HG03432 (cell line): Measurements from ENCODE around the gene RHOBTB3.
"Not testable (repeated sequence)": the region's sequence is repeated elsewhere in the genome, so short reads cannot be mapped to it uniquely, and the experiment has no call there.

Experiments used
- ATAC-seq: cut with Tn5 transposase; IDR thresholded peaks from one replicate; pipeline ENCODE4 v1.9.1; 2021; ENCODE audit warnings: mild to moderate bottlenecking, moderate library complexity; ENCODE audit not compliant: unreplicated experiment

The RHOBTB3 gene

DNA sequence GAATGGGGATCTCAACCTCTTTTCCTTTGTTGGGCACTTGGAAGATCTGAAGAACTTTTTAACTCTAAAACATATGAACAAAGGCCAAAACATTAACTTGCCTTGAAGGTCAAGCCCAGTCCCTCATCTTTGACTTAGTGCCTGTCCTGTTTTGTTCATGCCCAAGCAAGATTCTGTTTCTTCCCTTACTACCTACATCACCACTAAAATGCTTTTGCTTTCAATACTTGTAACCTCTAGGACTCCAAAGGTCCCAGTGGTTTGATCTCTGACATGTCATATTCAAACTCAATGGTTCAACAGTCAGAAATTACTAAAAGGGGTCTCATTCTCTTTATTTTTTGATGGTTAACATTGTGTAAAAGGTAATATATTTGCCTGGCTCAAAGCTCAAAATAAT is 67.4 kb downstream of the RHOBTB3 start:
- ATAC-seq: no peak

DNA sequence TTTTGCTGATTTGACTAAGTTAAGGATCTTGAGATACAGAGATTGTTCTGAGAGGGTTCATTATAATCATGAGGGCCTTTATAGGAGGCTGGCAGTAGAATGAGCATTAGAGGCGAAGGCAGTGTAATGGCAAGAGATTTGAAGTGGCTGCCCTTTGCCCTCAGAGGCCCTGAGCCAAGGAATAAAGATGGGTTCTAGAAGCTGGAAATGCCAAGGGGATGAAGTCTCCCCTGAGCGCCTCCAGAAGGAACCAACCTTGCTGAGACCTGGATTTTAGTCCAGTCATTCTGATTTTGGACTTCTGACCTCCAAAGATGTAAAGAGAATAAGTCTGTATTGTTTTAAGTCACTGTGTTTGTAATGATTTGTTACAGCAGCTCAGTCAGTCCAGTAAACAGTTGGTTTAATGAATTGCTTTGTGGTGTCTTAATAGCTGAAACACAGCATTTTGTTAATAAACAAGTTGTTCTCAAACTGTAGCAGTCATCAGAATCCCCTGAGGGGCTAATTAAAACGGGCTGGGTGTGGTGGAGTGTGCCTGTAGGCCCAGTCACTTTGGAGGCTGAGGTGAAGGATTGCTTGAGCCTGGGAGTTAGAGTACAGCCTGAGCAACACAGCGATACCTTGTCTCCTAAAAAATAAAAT is 68.2 kb downstream of the RHOBTB3 start:
- ATAC-seq: no peak

DNA sequence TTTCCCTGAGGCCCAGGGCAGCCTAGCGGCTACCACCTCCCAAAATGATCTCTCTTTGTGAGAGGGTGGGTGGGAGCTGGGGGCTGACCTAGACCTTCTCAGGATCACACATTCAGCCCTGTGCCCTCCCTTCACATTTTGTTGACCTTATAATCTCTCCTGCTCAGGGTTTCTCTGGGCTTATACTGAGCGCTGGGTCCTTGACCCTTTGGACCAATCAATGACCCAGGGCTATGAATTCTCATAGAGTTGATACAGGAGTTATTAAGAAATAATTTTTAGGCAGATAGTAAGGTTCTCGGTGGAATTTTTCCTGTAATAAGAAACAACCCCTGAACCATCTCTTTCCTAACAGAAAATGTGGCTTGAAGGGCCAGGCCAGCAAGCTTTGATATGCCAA is 69.4 kb downstream of the RHOBTB3 start:
- no peak for ATAC-seq

DNA sequence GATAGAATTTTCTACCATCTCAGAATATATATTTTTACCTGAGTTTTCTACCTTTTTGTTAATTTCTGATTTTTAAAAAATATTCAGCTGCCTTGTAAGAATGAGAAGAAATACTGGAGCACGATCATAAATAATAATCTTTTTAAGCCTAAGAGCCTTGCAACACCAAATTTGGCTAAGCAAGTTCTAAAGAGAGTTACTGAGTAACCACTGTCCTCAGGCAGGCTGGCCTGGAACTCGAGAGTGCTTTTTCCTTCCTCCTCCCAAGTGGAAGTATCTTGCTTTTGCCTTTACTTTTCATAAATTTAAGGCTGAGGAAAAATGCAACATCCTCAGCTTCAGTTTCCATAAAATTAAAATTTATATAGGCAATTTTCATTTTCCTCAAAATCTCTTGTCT is 70.4 kb downstream of the RHOBTB3 start:
- no peak for ATAC-seq

DNA sequence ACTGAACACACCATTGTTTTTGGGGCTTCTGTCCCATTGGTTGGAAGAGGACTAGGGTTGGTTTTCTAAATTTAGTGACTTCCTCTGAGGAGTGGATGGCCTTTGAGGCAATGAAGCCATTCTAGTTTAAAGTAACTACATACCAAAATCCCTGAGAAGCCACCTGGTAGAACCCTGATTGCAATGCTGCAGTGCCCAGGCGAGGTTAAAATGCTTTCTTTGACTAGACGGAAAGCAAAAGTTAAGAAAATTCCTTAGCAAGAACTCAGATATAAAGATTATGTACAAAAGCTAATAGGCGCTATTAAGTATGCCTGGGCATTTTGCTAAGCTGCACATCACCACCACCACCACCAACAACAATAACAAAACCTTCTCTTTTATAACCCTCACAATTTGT is 70.8 kb downstream of the RHOBTB3 start:
- no peak for ATAC-seq

DNA sequence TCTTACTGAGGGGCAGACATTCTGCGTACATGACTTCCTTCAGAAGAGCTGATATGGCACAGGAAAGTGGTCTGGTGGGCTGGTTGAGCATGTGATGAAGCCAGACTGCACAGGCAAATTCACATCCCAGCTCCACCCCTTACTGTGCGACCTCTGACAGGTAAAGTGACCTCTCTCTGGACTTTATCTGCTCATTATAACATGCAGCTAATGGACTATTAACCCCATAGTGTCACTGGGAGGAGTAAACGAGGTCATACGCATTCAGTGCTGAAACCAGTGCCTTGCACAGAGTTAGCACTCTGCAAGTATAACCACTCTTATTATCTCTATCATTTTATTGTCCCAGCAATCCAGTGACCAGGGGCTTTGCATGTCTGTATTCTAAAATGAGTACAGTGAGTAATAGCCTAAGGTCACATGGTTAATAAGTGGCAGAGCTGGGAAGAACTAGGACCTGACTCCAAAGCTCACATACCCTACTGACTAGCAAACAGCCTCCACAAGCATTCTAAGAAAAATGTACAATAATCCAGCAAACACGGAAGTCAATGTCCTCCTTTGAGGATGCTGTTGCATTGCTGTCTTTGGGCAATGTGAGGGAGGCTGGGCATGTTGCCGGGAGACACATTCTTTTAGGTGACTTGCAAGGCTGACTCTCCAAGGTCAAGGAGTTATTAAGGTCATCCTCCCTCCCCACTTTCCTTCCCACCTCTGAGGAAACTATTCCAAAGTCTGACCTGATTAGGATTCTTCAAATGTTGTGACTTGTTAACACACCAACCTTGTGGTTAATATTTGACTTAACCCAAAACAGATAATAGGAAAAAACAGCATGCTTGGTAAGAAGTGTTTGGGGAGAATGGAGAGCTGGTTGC is 72.4 kb downstream of the RHOBTB3 start:
- ATAC-seq: no peak

DNA sequence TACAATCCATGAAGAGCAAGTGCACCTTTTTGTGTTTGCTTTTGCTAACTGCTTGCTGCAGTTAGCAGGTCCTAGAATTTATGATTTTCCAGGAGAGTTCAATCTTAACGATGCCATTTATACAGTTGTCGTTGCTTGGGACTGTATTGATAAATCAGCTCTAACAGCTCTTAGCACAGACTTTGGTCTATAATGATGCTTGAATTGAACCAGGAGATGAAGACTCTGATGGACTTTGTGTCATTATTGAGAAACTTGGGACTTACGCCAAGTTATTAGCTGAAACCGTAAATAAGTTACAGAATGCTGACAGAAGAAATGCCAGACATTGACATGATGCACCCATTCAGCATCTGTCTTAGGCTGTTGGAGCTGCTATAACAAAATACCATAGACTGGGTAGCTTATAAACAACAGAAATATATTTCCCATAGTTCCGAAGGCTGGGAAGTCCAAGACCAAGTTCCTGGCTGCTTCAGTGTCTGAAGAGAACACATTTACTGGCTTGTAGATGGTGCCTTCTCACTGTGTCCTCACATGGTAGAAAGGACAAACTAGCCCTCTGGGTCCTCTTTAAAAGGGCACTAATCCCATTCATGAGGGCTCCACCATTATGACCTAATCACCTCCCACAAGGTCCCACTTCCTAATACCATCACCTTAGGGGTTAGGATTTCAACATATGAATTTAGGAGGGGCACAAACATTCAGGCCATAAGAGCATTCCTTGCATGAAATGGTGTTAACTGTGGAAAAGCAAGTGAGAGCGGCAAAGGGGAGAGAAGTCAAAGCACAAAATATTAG is 73.8 kb downstream of the RHOBTB3 start:
- no peak for ATAC-seq

DNA sequence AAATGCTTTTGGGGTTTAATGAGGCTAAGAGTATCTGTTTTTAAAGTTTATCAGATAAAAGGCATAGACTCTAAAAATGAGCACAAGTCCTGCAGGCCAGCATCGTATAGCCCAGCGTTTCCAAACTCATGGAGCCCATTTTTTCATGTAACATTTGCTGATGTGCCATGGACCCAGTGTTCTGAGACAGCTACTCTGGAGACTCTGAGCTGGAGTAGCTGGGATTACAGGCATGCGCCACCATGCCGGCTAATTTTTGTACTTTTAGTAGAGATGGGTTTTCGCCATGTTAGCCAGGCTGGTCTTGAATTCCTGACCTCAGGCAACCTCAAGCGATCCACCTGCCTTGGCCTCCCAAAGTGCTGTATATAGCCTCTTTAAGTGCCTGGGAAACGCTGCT is 75.6 kb downstream of the RHOBTB3 start:
- ATAC-seq: no peak

DNA sequence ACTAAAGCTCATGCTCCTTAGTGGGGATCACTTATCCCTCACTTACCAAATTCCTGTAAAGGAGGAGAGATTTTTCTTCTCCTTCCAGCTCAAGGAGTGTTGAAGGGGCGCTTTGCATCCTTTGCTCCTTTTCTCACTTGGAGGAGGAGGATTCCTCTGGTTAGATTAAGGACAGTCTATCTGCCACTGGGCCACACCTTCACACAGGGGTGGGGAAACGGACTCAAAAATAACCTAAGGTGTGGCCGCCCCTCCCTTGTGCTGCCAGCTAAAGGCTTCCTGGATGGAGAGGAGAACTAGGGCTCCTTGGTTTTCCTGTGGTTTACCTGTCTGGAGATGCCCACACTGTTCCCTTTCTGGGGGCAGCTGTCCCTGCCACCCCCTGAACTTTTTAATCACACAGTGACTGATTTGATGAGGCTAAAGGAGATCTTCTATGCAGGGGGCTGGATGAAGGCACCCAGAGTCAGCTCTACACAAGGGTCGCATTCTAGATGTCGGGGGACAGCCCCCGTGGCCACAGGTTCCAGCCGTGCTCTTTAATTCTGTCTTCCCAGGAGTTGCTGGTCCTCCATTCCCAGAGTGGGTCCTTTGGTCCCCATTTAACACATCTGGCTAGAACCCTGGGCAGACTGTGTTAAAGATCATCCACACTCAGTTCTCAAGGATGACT is 77.0 kb downstream of the RHOBTB3 start:
- ATAC-seq: no peak

DNA sequence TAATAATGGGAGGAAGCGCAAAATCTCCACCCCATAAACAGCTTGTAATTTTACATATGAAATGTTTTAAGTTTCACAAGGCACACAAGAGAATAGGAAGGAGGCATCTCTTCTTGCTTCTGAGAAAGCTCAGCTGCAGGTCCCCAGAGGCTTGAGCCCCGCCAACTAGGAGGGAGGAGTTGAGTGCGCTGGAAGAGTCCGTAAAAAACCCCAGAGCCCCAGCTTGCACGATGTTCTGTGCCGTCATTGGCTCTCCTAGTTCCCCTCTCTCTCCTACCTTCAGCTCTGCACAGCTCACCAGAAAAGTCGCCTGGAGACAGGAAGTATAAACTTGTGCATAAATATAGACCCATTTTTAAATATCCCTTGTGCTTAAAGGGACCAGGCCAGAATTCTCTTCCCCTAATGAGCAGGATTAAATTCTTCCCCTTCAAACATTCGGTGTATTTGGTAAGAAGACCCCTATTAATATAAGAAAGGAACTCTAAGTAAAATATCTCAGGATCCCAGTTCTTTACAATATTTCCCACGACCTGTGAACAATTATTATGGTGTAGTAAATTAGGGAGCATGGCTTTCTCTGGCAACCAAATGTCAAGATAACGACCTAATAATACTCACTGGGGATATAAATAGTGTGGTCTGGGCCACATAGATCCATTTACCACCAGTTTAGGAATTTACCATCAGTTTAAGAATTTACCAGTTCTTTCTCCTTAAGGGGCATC is 77.7 kb downstream of the RHOBTB3 start:
- peak; percentile 99 for ATAC-seq

DNA sequence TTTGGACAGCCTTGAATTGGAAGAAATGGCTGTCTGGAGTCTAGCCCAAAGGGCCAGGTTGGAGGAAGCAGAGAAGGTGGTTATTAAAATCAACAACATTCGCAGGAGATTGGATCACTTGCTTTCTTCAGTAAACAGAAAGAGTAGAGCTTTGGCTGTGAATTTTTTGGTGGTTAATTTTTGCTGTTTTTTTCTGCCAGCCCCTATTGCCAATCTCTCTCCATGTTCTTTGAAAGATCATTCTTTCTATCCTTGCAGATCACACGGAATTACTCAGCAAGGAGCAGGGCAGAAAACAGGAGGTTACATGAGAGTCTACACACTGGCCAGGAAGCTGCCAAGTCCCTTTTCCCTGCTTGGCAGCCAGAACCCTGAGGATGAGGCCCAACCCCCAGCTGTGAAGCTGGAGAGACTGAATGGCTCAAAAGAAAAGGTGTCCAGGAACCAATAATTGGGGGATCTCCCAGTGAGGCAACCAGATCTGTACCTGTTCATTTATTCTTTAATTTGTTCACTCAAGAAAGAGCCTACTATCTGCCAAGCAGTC is 78.4 kb downstream of the RHOBTB3 start:
- ATAC-seq: no peak

DNA sequence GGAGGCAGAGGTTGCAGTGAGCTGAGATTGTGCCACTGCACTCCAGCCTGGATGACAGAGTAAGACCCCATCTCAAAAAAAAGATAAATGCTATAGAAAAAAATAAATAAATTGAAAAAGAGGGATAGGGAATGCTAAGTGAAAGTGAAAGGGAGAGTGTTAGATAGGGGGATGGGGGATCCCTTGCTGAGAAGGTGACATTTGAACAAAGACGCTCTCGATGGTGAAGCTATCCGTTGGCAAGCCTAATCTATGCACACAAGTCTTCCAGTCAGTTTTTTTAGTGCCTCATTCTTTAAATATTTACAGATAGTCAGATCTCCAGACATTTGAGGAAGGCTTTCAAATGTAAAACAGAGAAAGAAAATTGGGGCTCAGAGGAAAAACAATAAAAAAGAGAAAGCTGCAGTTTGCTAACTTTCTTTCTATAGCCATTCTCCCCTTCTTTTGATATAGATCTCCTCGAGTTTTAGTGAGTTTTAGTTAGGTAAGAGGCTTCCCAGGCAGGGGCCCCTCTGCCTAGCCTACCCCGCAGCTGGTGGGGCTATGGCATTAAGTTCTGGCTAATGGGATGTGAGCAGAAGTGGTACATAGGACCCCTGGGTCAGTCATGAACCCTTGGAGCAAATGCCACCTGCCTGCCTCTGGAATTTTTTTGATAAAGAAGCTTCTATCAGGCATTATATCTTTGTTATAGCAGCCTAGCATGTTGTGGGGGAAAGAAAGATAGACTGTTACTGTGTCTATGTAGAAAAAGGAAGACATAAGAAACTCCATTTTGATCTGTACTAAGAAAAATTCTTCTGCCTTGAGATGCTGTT is 79.4 kb downstream of the RHOBTB3 start:
- ATAC-seq: no peak

DNA sequence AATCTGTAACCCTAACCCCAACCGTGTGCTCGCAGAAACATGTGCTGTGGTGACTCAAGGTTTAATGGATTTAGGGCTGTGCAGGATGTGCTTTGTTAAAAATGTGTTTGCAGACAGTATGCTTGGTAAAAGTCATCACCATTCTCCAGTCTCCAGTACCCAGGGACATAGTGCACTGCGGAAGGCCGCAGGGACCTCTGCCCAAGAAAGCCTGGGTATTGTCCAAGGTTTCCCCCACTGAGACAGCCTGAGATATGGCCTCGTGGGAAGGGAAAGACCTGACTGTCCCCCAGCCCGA is 79.9 kb downstream of the RHOBTB3 start:
- not testable (repeated sequence) for ATAC-seq

DNA sequence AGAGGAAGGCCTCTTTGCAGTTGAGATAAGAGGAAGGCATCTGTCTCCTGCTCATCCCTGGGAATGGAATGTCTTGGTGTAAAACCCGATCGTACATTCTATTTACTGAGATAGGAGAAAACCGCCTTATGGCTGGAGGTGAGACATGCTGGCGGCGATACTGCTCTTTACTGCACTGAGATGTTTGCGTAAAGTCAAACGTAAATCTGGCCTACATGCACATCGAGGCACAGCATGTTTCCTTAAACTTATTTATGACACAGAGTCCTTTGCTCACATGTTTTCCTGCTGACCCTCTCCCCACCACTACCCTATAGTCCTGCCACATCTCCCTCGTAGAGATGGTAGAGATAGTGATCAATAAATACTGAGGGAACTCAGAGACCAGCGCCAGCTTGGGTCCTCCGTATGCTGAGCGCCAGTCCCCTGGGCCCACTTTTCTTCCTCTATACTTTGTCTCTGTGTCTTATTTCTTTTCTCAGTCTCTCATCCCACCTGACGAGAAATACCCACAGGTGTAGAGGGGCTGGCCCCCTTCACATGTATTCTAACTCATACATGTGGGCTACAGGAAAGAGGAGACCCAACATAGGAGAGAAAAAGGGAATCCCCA is 80.4 kb downstream of the RHOBTB3 start:
- not testable (repeated sequence) for ATAC-seq

DNA sequence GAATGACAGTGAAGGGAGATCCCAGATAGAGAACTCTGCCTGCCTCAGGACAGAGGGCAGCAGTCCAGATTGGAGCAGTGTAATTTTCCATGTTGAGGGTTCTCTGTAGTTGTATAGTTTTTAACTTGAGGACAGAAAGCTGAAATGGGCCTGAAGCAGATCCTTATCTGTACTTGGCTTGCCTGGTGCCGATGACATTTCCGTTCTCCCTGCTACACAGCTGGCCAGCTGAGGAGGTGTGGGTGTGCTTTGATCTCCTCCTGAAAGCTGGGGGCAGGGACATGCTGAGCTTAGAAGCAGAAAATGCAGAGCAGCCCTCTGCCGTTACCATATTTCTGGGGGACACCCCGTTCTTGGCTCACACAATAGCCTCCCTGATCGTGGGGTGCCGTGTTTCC is 80.9 kb downstream of the RHOBTB3 start:
- no peak for ATAC-seq

DNA sequence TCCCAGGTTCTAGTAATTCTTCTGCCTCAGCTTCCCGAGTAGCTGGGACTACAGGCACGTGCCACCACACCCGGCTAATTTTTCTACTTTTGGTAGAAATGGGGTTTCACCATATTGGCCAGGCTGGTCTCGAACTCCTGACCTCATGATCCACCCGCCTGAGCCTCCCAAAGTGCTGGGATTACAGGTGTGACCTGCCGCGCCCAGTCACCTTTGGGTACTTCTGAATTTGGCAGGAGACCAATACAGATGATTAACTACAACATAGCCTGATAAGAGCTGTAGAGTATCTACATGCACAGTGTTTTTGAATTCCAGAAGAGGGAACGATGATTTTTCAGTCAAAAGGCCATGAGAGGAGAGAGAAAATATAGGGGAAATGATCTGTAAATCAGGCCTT is 81.9 kb downstream of the RHOBTB3 start:
- not testable (repeated sequence) for ATAC-seq

DNA sequence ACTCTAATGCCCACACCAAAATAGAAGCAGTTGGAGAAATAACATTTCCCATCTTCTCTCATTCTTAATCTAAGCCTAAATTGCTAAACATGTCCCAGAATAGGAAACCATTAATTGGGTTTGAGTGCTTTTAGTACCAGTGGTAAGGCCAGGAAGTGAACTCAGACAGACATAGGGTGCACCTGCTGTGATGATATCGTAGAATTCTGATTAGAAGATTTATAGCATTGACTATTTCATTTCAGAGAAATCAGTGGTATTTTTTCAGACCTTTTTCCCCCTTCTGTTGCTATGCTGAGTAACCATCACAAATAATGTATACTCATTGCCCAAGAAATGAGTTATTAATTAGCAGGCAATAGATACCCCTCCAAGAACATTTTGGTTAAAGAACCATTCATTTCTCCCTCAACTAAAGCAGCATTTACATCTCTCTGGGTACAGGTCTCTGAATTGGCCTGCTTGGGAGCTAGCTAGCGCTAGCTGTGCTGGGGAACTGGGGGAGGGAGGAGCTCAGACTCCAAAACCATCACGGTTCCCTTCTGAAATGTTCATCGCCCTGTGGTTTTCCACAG is 84.1 kb downstream of the RHOBTB3 start:
- ATAC-seq: no peak

DNA sequence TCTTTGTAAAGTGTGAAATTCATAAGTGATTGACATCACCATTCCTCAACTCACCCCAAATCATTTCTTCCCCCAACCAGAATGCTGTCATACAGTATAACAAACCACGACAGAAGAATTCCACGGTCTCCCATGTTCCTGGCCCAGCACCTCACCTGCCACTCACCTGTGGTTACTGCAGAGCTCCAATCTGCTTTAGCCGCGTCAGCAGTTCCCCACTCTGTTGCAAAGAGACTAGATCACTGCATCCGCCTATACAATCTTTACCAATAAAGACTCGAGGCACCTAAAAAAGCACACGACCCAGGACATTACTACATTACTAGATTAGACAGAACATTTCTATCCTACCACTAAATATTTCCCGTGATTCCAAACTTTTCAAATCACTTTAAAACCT is 85.2 kb downstream of the RHOBTB3 start:
- no peak for ATAC-seq

DNA sequence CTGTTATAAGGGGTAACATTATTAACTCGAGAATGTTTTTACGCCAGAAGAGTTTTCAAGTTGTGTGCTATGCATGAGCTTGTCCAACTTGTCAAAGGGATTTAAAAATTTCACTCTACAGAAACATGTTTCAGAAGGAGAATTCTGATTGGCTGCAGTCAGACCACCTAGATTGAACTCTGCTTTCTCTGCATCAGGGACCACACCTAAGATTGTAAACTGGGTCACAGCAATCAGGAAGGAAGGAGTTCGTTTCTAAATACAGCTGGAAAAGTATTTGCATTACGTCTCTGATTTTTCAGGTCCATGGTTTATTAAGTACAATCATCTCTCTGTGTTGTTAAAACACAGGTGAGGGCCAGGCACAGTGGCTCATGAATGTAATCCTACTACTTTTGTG is 85.6 kb downstream of the RHOBTB3 start:
- no peak for ATAC-seq
